ENCODE measurements around the gene NFIX.

- no peak for TF ChIP-seq POLR2A (IDR thresholded peaks at IDR 0.05)
- no peak for TF ChIP-seq CTCF (IDR thresholded peaks at IDR 0.05)
These were observed 92.0 kb downstream of the NFIX start for GRCh38 chr19:13087295-13087694.

All from adrenal gland (tissue), 5 donors.